Measurements from ENCODE around the gene HARBI1.
A peak's percentile ranks its signal among the peaks of the same experiment; 100 is the strongest.

Gene HARBI1

DNA sequence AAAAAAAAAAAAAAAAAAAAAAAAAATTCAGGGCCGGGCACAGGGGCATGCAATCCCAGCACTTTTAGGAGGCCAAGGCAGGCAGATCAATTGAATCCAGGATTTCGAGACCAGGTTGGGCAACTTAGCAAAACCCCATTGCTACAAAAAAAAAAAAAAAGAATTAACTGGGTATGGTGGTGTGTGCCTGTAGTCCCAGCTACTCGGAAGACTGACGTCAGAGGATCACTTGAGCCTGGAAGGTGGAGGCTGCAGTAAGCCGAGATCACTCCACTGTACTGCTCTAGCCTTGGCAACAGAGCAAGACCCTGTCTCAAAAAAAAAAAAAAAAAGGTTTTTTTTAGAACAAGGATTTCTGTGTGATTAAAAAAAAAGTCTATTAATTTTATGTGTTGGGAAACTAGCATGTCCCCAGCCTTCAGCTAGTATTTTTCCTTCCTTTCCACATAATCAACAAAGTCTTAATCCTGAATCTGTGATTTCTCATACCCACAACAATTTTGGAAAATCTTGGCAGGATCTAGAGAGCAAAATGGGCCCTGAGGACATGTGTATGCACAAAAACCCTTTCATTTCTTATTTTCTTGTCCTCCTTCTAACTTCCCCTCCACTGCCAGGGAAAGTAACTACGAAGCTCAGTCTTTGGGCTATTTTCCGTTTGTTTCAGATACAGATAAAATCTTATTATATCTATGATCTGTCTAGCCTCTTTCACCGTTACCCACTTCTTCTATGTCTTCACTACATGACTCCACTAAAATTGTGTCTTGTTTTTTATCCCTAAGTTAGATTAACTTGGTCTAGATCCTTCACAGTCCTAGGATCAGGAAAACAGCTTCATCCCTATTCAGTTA lies 17.5 kb downstream of the HARBI1 start:
- Histone ChIP-seq H3K36me3 (ENCODE audit: control insufficient read depth, insufficient read depth, low read length) (no peaks in the 10 kb centered on the region), H3K4me1 (ENCODE audit: control insufficient read depth, insufficient read depth, low read length, poor library complexity, severe bottlenecking) (no peaks in the 10 kb centered on the region), H3K4me3 (ENCODE audit: insufficient read depth, low read depth, low read length, poor library complexity, severe bottlenecking) (no peak overlapping the region), H3K9me3 (ENCODE audit: control insufficient read depth, low read length) (no peaks in the 10 kb centered on the region), H3K27me3 (replicated peaks; ENCODE audit: control insufficient read depth, insufficient read depth, low read length, poor library complexity, severe bottlenecking) (no peaks in the 10 kb centered on the region), H3K27ac (ENCODE audit: insufficient read depth, low read length, poor library complexity, severe bottlenecking) (no peak overlapping the region)
- no peak for DNase-seq

DNA sequence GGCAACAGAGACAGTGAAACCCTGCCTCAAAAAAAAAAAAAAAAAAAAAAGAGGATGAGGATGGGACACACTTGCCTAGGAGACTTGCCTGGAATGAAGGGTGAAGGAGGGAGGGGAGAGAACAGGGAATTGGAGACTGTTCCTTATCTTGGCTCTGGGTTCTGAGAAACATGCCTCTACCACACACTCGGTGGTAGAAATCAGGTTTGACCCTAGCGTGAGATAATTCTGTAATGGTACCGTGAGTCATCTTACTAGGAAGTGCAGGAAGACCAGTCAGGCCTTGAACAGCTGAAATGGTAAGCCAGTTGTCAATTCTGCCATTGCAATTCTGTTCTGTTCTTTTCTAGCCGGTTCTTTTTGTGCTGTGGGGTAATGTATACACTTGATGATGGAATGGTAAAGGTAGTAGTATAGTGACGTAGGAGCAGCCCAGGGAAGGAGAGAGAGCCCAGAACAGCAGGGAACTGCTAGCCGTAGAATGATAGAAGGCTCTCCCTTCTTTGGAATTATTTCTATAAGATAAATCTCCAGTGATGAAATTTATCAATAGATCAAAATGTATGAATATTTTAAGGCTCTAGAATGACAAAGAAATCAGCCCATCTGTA lies 19.3 kb downstream of the HARBI1 start:
- H3K27ac ChIP-seq (ENCODE audit: insufficient read depth, low read length, poor library complexity, severe bottlenecking): no peak overlapping the region
- H3K36me3 ChIP-seq (ENCODE audit: control insufficient read depth, insufficient read depth, low read length): no peaks in the 10 kb centered on the region
- no peak overlapping the region for H3K4me3 ChIP-seq (ENCODE audit: insufficient read depth, low read depth, low read length, poor library complexity, severe bottlenecking)
- no peak for DNase-seq
- no peaks in the 10 kb centered on the region for H3K4me1 ChIP-seq (ENCODE audit: control insufficient read depth, insufficient read depth, low read length, poor library complexity, severe bottlenecking)
- no peaks in the 10 kb centered on the region for H3K9me3 ChIP-seq (ENCODE audit: control insufficient read depth, low read length)
- no peaks in the 10 kb centered on the region for H3K27me3 ChIP-seq (replicated peaks; ENCODE audit: control insufficient read depth, insufficient read depth, low read length, poor library complexity, severe bottlenecking)

DNA sequence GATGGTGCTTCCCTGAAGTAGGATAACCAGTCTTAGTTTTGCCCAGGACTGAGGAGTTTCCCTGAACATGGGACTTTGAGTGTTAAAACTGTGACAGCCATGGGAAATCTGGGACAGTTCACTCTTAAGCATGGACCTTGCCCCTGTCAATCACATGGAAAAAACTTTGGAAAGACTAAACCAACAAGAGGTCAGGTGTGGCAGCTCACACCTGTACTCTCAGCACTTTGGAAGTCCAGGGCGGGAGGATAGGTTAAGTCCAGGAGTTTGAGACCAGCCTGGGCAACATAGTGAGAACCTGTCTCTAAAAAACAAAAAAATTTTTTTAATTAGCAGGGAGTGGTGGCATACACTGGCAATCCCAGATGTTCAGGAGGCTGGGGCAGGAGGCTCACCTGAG lies 19.9 kb downstream of the HARBI1 start:
- no peaks in the 10 kb centered on the region for H3K9me3 ChIP-seq (ENCODE audit: control insufficient read depth, low read length)
- DNase-seq: no peak
- no peaks in the 10 kb centered on the region for H3K27me3 ChIP-seq (replicated peaks; ENCODE audit: control insufficient read depth, insufficient read depth, low read length, poor library complexity, severe bottlenecking)
- peaks cover 3% of the 10 kb centered on the region for H3K4me1 ChIP-seq (ENCODE audit: control insufficient read depth, insufficient read depth, low read length, poor library complexity, severe bottlenecking)
- H3K4me3 ChIP-seq (ENCODE audit: insufficient read depth, low read depth, low read length, poor library complexity, severe bottlenecking): no peak overlapping the region
- H3K27ac ChIP-seq (ENCODE audit: insufficient read depth, low read length, poor library complexity, severe bottlenecking): no peak overlapping the region
- no peaks in the 10 kb centered on the region for H3K36me3 ChIP-seq (ENCODE audit: control insufficient read depth, insufficient read depth, low read length)

DNA sequence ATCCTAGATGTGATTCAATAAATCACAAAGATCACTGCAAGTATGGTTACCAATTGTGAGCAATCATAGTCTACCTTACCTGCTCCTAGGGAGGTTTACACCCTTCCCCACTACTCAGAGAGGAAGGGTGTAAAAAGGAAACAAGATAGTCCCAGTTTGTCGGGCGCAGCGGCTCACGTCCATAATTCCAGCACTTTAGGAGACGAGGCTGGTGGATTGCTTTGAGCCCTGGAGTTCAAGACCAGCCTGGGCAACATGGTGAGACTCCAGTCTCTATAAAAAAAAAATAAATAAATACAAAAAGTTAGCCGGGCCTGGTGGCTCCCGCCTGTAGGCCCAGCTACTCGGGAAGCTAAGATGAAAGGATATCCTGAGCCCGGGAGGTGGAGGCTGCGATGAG lies 22.2 kb downstream of the HARBI1 start:
- no peaks in the 10 kb centered on the region for H3K27me3 ChIP-seq (replicated peaks; ENCODE audit: control insufficient read depth, insufficient read depth, low read length, poor library complexity, severe bottlenecking)
- no peak for DNase-seq
- H3K4me3 ChIP-seq (ENCODE audit: insufficient read depth, low read depth, low read length, poor library complexity, severe bottlenecking): no peak overlapping the region
- no peak overlapping the region for H3K27ac ChIP-seq (ENCODE audit: insufficient read depth, low read length, poor library complexity, severe bottlenecking)
- H3K36me3 ChIP-seq (ENCODE audit: control insufficient read depth, insufficient read depth, low read length): no peaks in the 10 kb centered on the region
- no peaks in the 10 kb centered on the region for H3K9me3 ChIP-seq (ENCODE audit: control insufficient read depth, low read length)
- H3K4me1 ChIP-seq (ENCODE audit: control insufficient read depth, insufficient read depth, low read length, poor library complexity, severe bottlenecking): peaks cover 14% of the 10 kb centered on the region

DNA sequence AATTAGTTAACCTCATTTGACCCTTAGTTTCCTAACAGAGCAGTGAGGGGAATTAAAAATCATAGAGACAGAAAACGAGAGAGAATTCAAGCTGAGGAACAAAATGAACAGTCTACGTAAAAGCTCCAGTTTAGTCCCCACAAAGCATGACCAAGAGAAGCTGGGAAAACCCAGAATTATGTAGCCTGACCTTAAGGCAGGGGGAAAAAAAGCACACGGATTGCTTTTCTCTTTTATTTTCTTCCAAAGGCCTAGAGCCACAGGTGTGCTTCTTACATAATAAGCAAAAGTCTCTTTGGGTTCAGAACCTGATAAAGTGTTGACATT lies 22.7 kb downstream of the HARBI1 start:
- H3K4me1 ChIP-seq (ENCODE audit: control insufficient read depth, insufficient read depth, low read length, poor library complexity, severe bottlenecking): peaks cover 14% of the 10 kb centered on the region
- no peaks in the 10 kb centered on the region for H3K36me3 ChIP-seq (ENCODE audit: control insufficient read depth, insufficient read depth, low read length)
- H3K27me3 ChIP-seq (replicated peaks; ENCODE audit: control insufficient read depth, insufficient read depth, low read length, poor library complexity, severe bottlenecking): no peaks in the 10 kb centered on the region
- no peaks in the 10 kb centered on the region for H3K9me3 ChIP-seq (ENCODE audit: control insufficient read depth, low read length)
- peak overlapping the region; percentile 93 for H3K4me3 ChIP-seq (ENCODE audit: insufficient read depth, low read depth, low read length, poor library complexity, severe bottlenecking)
- peak overlapping the region; percentile 84 for H3K27ac ChIP-seq (ENCODE audit: insufficient read depth, low read length, poor library complexity, severe bottlenecking)
- no peak for DNase-seq

- Histone ChIP-seq H3K36me3 (ENCODE audit: control insufficient read depth, insufficient read depth, low read length) (no peaks in the 10 kb centered on the region), H3K9me3 (ENCODE audit: control insufficient read depth, low read length) (no peaks in the 10 kb centered on the region), H3K27me3 (replicated peaks; ENCODE audit: control insufficient read depth, insufficient read depth, low read length, poor library complexity, severe bottlenecking) (no peaks in the 10 kb centered on the region), H3K27ac (ENCODE audit: insufficient read depth, low read length, poor library complexity, severe bottlenecking) (peak within 1 kb of the TSS; percentile 84), H3K4me3 (ENCODE audit: insufficient read depth, low read depth, low read length, poor library complexity, severe bottlenecking) (peak within 1 kb of the TSS; percentile 93), H3K4me1 (ENCODE audit: control insufficient read depth, insufficient read depth, low read length, poor library complexity, severe bottlenecking) (peaks cover 14% of the 10 kb centered on the region)
- DNase-seq: peak; percentile 45 to 70 (median 68)
Observed at GRCh38 chr11:46593550-46594373, 23.3 kb downstream of the HARBI1 start, which contains the start of gene AMBRA1. AMBRA1 (minus strand) TSS chr11:46594023; CDS start chr11:46548380, 45,643 bp downstream.

GRCh38 chr11:46590740-46591605 lies 26.1 kb downstream of the HARBI1 start:
- no peaks in the 10 kb centered on the region for H3K9me3 ChIP-seq (ENCODE audit: control insufficient read depth, low read length)
- H3K4me3 ChIP-seq (ENCODE audit: insufficient read depth, low read depth, low read length, poor library complexity, severe bottlenecking): no peak overlapping the region
- H3K27me3 ChIP-seq (replicated peaks; ENCODE audit: control insufficient read depth, insufficient read depth, low read length, poor library complexity, severe bottlenecking): no peaks in the 10 kb centered on the region
- H3K4me1 ChIP-seq (ENCODE audit: control insufficient read depth, insufficient read depth, low read length, poor library complexity, severe bottlenecking): peaks cover 14% of the 10 kb centered on the region
- no peak for DNase-seq
- no peak overlapping the region for H3K27ac ChIP-seq (ENCODE audit: insufficient read depth, low read length, poor library complexity, severe bottlenecking)
- no peaks in the 10 kb centered on the region for H3K36me3 ChIP-seq (ENCODE audit: control insufficient read depth, insufficient read depth, low read length)

DNA sequence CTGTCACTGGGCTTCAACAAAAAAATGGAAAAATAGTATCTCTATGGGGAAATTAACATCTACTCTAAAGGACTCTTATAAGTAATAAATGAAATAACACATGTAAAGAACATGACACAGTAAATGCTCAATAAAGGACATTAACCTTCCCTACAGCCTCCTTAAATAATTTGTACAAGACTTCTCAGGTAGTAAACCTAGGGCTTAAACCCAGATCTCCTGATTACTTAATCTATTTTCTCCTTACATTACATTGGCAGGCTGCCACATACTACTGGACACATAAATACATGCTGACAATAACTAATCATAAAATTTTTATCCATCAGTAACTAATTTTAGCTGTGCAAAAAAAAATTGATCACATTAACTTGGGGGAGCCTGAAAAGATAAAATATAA lies 28.1 kb downstream of the HARBI1 start:
- no peak overlapping the region for H3K4me3 ChIP-seq (ENCODE audit: insufficient read depth, low read depth, low read length, poor library complexity, severe bottlenecking)
- H3K36me3 ChIP-seq (ENCODE audit: control insufficient read depth, insufficient read depth, low read length): no peaks in the 10 kb centered on the region
- H3K27me3 ChIP-seq (replicated peaks; ENCODE audit: control insufficient read depth, insufficient read depth, low read length, poor library complexity, severe bottlenecking): no peaks in the 10 kb centered on the region
- no peak for DNase-seq
- H3K9me3 ChIP-seq (ENCODE audit: control insufficient read depth, low read length): no peaks in the 10 kb centered on the region
- peaks cover 14% of the 10 kb centered on the region for H3K4me1 ChIP-seq (ENCODE audit: control insufficient read depth, insufficient read depth, low read length, poor library complexity, severe bottlenecking)
- H3K27ac ChIP-seq (ENCODE audit: insufficient read depth, low read length, poor library complexity, severe bottlenecking): no peak overlapping the region

GRCh38 chr11:46588131-46588530 lies 28.9 kb downstream of the HARBI1 start:
- peaks cover 14% of the 10 kb centered on the region for H3K4me1 ChIP-seq (ENCODE audit: control insufficient read depth, insufficient read depth, low read length, poor library complexity, severe bottlenecking)
- H3K9me3 ChIP-seq (ENCODE audit: control insufficient read depth, low read length): no peaks in the 10 kb centered on the region
- no peak for DNase-seq
- no peak overlapping the region for H3K4me3 ChIP-seq (ENCODE audit: insufficient read depth, low read depth, low read length, poor library complexity, severe bottlenecking)
- no peaks in the 10 kb centered on the region for H3K36me3 ChIP-seq (ENCODE audit: control insufficient read depth, insufficient read depth, low read length)
- H3K27me3 ChIP-seq (replicated peaks; ENCODE audit: control insufficient read depth, insufficient read depth, low read length, poor library complexity, severe bottlenecking): no peaks in the 10 kb centered on the region
- no peak overlapping the region for H3K27ac ChIP-seq (ENCODE audit: insufficient read depth, low read length, poor library complexity, severe bottlenecking)

Measured in effector memory CD4-positive, alpha-beta T cell (primary cell).